WTC11 (cell line): ENCODE results near the gene SOX18. TPM values are rescaled to one million over a fixed set of nuclear protein-coding genes. Genes with fewer than 3 reads are reported as not detected.

Experiments used
- ATAC-seq: fragments of 200-7000 bp; cut with Tn5 transposase; 2 replicates; pipeline ENCODE4 v1.10.0; 2021; ENCODE audit warnings: mild to moderate bottlenecking, moderate library complexity
- CTCF ChIA-PET: fragments of 300-600 bp; sonication (Branson Sonifier 250); formaldehyde crosslinking; loops from one replicate; lab custom pipeline; 2021; ENCODE audit warnings: antibody characterized with exemption; lab: Charles Lee
- POLR2A ChIA-PET: fragments of 350-600 bp; sonication (Branson Sonifier 250); formaldehyde crosslinking; loops from one replicate; lab custom pipeline; 2021; ENCODE audit warnings: antibody characterized with exemption; lab: Charles Lee
- DNase-seq: peaks from one replicate; pipeline ENCODE4 v3.0.0; 2021; ENCODE audit warnings: low spot score
- H3K27ac Mint-ChIP-seq: 2 replicates; pipeline ENCODE4 v1.8.0; 2021; ENCODE audit warnings: mixed read lengths
- H3K27me3 Mint-ChIP-seq: 2 replicates; pipeline ENCODE4 v1.8.0; 2021; ENCODE audit warnings: low read depth, mild to moderate bottlenecking, moderate library complexity, mixed read lengths
- H3K36me3 Mint-ChIP-seq: 2 replicates; pipeline ENCODE4 v1.8.0; 2021; ENCODE audit warnings: mixed read lengths
- H3K4me1 Mint-ChIP-seq: 2 replicates; pipeline ENCODE4 v1.8.0; 2022; ENCODE audit warnings: mixed read lengths
- H3K4me3 Mint-ChIP-seq: 2 replicates; pipeline ENCODE4 v1.8.0; 2021; ENCODE audit warnings: mild to moderate bottlenecking, moderate library complexity, mixed read lengths
- H3K9me3 Mint-ChIP-seq: 2 replicates; pipeline ENCODE4 v1.8.0; 2021; ENCODE audit warnings: mixed read lengths
- CBFB ChIP-seq: sonication (generic); formaldehyde crosslinking; IDR thresholded peaks from 2 replicates; pipeline ENCODE4 v1.8.1; 2022; ENCODE audit warnings: mild to moderate bottlenecking, low read depth, missing genetic modification reagents
- ELF4 ChIP-seq: sonication (generic); formaldehyde crosslinking; IDR thresholded peaks from 2 replicates; pipeline ENCODE4 v1.8.1; 2022; ENCODE audit warnings: low read depth, mild to moderate bottlenecking, moderate library complexity, missing genetic modification reagents
- FOXP1 ChIP-seq: sonication (generic); formaldehyde crosslinking; IDR thresholded peaks from 2 replicates; pipeline ENCODE4 v1.8.0; 2022; ENCODE audit warnings: missing genetic modification reagents, mild to moderate bottlenecking, moderate library complexity, borderline replicate concordance
- HMGA2 ChIP-seq: fragments of 250-450 bp; sonication (Bioruptor Pico); IDR thresholded peaks from 2 replicates; pipeline ENCODE4 v1.4.0; 2021; ENCODE audit warnings: mild to moderate bottlenecking, moderate library complexity
- JAZF1 ChIP-seq: fragments of 250-450 bp; sonication (Bioruptor Pico); IDR thresholded peaks from 2 replicates; pipeline ENCODE4 v1.9.0; 2021; ENCODE audit warnings: moderate library complexity, mild to moderate bottlenecking, inconsistent platforms
- MAX ChIP-seq: sonication (generic); formaldehyde crosslinking; IDR thresholded peaks from 2 replicates; pipeline ENCODE4 v1.8.0; 2022; ENCODE audit warnings: mild to moderate bottlenecking, missing genetic modification reagents
- MXD4 ChIP-seq: fragments of 250-450 bp; sonication (Bioruptor Pico); IDR thresholded peaks from 2 replicates; pipeline ENCODE4 v1.8.0; 2021; ENCODE audit warnings: mild to moderate bottlenecking, moderate library complexity, borderline replicate concordance
- MYBL2 ChIP-seq: sonication (generic); formaldehyde crosslinking; IDR thresholded peaks from 2 replicates; pipeline ENCODE4 v1.8.1; 2023; ENCODE audit warnings: mild to moderate bottlenecking, moderate library complexity, missing genetic modification reagents
- NFYB ChIP-seq: sonication (generic); formaldehyde crosslinking; conservative IDR thresholded peaks from 2 replicates; pipeline ENCODE4 v1.8.0; 2022; ENCODE audit warnings: low read depth, missing genetic modification reagents
- PRRX2 ChIP-seq: fragments of 250-450 bp; sonication (Bioruptor Pico); IDR thresholded peaks from 2 replicates; pipeline ENCODE4 v1.8.0; 2021; ENCODE audit warnings: mild to moderate bottlenecking
- SOX15 ChIP-seq: fragments of 250-450 bp; sonication (Bioruptor Pico); IDR thresholded peaks from 2 replicates; pipeline ENCODE4 v1.9.0; 2021; ENCODE audit warnings: mild to moderate bottlenecking
- ZMAT4 ChIP-seq: fragments of 250-450 bp; sonication (Bioruptor Pico); IDR thresholded peaks from 2 replicates; pipeline ENCODE4 v1.9.0; 2021; ENCODE audit warnings: mild to moderate bottlenecking
- ZNF121 ChIP-seq: sonication (generic); formaldehyde crosslinking; IDR thresholded peaks from 2 replicates; pipeline ENCODE4 v1.8.0; 2023; ENCODE audit warnings: missing genetic modification reagents
- ZNF219 ChIP-seq: sonication (generic); formaldehyde crosslinking; IDR thresholded peaks from 2 replicates; pipeline ENCODE4 v1.8.0; 2023; ENCODE audit warnings: missing genetic modification reagents, mild to moderate bottlenecking, borderline replicate concordance
- ZNF232 ChIP-seq: sonication (generic); formaldehyde crosslinking; IDR thresholded peaks from 2 replicates; pipeline ENCODE4 v1.8.0; 2022; ENCODE audit warnings: mild to moderate bottlenecking, missing genetic modification reagents
- ZNF263 ChIP-seq: sonication (generic); formaldehyde crosslinking; IDR thresholded peaks from 2 replicates; pipeline ENCODE4 v1.8.1; 2022; ENCODE audit warnings: low read depth, mild to moderate bottlenecking, moderate library complexity, missing genetic modification reagents
- ZSCAN18 ChIP-seq: fragments of 250-450 bp; sonication (Bioruptor Pico); IDR thresholded peaks from 2 replicates; pipeline ENCODE4 v2.1.2; 2022; ENCODE audit warnings: mild to moderate bottlenecking, moderate library complexity
- total RNA-seq: library from RNA; stranded (reverse); gene quantifications from 3 replicates; pipeline ENCODE4 v1.2.3, GENCODE V29; 2021
- TF ChIP-seq, protein P1 (sequence below): sonication (generic); formaldehyde crosslinking; conservative IDR thresholded peaks from 2 replicates; pipeline ENCODE4 v1.8.1; 2022; ENCODE audit warnings: mild to moderate bottlenecking, missing genetic modification reagents
- TF ChIP-seq, protein P2 (sequence below): sonication (generic); formaldehyde crosslinking; IDR thresholded peaks from 2 replicates; pipeline ENCODE4 v1.8.1; 2023; ENCODE audit warnings: mild to moderate bottlenecking, moderate library complexity, missing genetic modification reagents
- TF ChIP-seq, protein P3 (sequence below): sonication (generic); formaldehyde crosslinking; IDR thresholded peaks from 2 replicates; pipeline ENCODE4 v1.8.1; 2022; ENCODE audit warnings: mild to moderate bottlenecking, missing genetic modification reagents, moderate library complexity, borderline replicate concordance

SOX18 gene
- total RNA-seq, 1 experiment from 2014 or later: 0.81 TPM

GRCh38 chr20:64006902-64007301 is 42.5 kb downstream of the SOX18 start:
- no peak for DNase-seq
- no peak for TF ChIP-seq ZSCAN18 (CRISPR knock-in tag)
- TF ChIP-seq, protein P1, sequence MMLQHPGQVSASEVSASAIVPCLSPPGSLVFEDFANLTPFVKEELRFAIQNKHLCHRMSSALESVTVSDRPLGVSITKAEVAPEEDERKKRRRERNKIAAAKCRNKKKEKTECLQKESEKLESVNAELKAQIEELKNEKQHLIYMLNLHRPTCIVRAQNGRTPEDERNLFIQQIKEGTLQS (CRISPR knock-in tag): no peak
- no peak for TF ChIP-seq ZMAT4 (CRISPR knock-in tag)
- no peak for TF ChIP-seq HMGA2 (CRISPR knock-in tag)
- TF ChIP-seq SOX15 (CRISPR knock-in tag): no peak
- no peak for TF ChIP-seq ZNF121 (CRISPR knock-in tag)
- no peak for TF ChIP-seq MYBL2
- no peak for TF ChIP-seq MAX (CRISPR knock-in tag)
- TF ChIP-seq CBFB: no peak
- TF ChIP-seq ZNF232 (CRISPR knock-in tag): no peak
- TF ChIP-seq, all 79 proteins: peak for 0
- Mint-ChIP-seq H3K27me3 (no peaks in the 10 kb centered on the region), H3K27ac (0 out of 2 replicates have a peak overlapping the region, but pooled peaks have one; percentile 45), H3K4me1 (no peaks in the 10 kb centered on the region), H3K36me3 (peaks cover 54% of the 10 kb centered on the region), H3K9me3 (peaks cover 9% of the 10 kb centered on the region), H3K4me3 (no peak overlapping the region)
- CTCF ChIA-PET: interaction anchor here (0.6 to 0.7 kb wide), 2 partner anchors 26 to 154 kb away, joined by 3 read pairs; partner anchors contain the start of gene PRPF6
- no peak for ATAC-seq
- POLR2A ChIA-PET: no interaction called here

DNA sequence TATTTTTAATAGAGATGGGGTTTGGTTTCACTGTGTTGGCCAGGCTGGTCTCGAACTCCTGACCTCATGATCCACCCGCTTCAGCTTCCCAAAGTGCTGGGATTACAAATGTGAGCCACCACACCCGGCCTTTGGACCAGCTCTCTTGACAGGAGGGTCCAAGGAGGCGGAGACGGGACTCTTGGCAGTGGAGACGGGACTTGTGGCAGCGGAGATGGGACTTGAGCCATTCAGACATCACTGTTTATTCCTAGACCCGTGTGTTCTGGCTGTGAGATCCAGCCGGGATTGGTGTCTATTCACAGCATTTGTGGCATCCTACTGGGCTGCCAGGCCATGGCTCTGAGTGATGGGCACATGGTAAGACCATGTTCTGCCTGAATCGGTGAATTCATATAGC is 42.9 kb downstream of the SOX18 start:
- Mint-ChIP-seq H3K36me3 (peaks cover 56% of the 10 kb centered on the region), H3K27ac (0 out of 2 replicates have a peak overlapping the region, but pooled peaks have one; percentile 45), H3K4me1 (no peaks in the 10 kb centered on the region), H3K4me3 (no peak overlapping the region), H3K9me3 (peaks cover 9% of the 10 kb centered on the region), H3K27me3 (no peaks in the 10 kb centered on the region)
- DNase-seq (no peak), ATAC-seq (no peak)
- CTCF ChIA-PET: interaction anchor here (1.1 kb wide), 1 partner anchor 26 kb away, joined by 5 read pairs; no protein-coding TSS in a partner anchor
- TF ChIP-seq PRRX2 (CRISPR knock-in tag) (no peak), MXD4 (no peak), ELF4 (CRISPR knock-in tag) (no peak), FOXP1 (no peak), CBFB (no peak), ZNF263 (CRISPR knock-in tag) (no peak), HMGA2 (CRISPR knock-in tag) (no peak), NFYB (no peak), JAZF1 (CRISPR knock-in tag) (no peak), ZNF219 (CRISPR knock-in tag) (no peak)
- TF ChIP-seq, protein P2, sequence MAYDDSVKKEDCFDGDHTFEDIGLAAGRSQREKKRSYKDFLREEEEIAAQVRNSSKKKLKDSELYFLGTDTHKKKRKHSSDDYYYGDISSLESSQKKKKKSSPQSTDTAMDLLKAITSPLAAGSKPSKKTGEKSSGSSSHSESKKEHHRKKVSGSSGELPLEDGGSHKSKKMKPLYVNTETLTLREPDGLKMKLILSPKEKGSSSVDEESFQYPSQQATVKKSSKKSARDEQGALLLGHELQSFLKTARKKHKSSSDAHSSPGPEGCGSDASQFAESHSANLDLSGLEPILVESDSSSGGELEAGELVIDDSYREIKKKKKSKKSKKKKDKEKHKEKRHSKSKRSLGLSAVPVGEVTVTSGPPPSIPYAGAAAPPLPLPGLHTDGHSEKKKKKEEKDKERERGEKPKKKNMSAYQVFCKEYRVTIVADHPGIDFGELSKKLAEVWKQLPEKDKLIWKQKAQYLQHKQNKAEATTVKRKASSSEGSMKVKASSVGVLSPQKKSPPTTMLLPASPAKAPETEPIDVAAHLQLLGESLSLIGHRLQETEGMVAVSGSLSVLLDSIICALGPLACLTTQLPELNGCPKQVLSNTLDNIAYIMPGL (CRISPR knock-in tag): no peak
- TF ChIP-seq, protein P3, sequence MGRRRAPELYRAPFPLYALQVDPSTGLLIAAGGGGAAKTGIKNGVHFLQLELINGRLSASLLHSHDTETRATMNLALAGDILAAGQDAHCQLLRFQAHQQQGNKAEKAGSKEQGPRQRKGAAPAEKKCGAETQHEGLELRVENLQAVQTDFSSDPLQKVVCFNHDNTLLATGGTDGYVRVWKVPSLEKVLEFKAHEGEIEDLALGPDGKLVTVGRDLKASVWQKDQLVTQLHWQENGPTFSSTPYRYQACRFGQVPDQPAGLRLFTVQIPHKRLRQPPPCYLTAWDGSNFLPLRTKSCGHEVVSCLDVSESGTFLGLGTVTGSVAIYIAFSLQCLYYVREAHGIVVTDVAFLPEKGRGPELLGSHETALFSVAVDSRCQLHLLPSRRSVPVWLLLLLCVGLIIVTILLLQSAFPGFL: no peak
- POLR2A ChIA-PET: no interaction called here
